CD4-positive, alpha-beta T cell treated with Interleukin-4 for 4 hours (primary cell): ENCODE measurements around the gene FAT1.

Source experiments
- DNase-seq: peaks from one replicate; pipeline ENCODE4 v3.0.0-alpha.2; 2020

The FAT1 gene

GRCh38 chr4:186554914-186555827 is 168.5 kb downstream of the FAT1 start, which contains the start of gene MTNR1A:
TSS of gene MTNR1A (minus strand) at chr4:186555567. CDS start at chr4:186555365, 202 bp downstream.
- no peak for DNase-seq

GRCh38 chr4:186554539-186554913 is 169.1 kb downstream of the FAT1 start:
- DNase-seq = no peak

- DNase-seq = no peak
These were observed 169.9 kb downstream of the FAT1 start for GRCh38 chr4:186553717-186554116.

- DNase-seq = no peak
These were observed 171.8 kb downstream of the FAT1 start for GRCh38 chr4:186551849-186552248.

- no peak for DNase-seq
These were observed 178.2 kb downstream of the FAT1 start for GRCh38 chr4:186545436-186545835.

- DNase-seq = no peak
These were observed 180.4 kb downstream of the FAT1 start for GRCh38 chr4:186543206-186543605.

GRCh38 chr4:186541801-186542200 is 181.9 kb downstream of the FAT1 start:
- DNase-seq = no peak

- no peak for DNase-seq
These were observed 185.7 kb downstream of the FAT1 start for GRCh38 chr4:186537843-186538521.
